Endothelial cell of umbilical vein (primary cell): ENCODE data around the gene TAF4B. TPM values are rescaled to one million over a fixed set of nuclear protein-coding genes. Genes with fewer than 3 reads are reported as not detected.
"Not testable (repeated sequence)": the region's sequence is repeated elsewhere in the genome, so short reads cannot be mapped to it uniquely, and the experiment has no call there.

Source experiments
- BruUV-seq: library from RNA; stranded (reverse); fragments of 400-500 nt; replicated peaks from 2 replicates; lab custom pipeline; 2021; lab: Mats Ljungman, UMichigan
- CTCF ChIA-PET: fragments of 300-600, 350-600 bp; sonication (Branson Sonifier 250); formaldehyde crosslinking; loops from one replicate; lab custom pipeline; 2021; ENCODE audit warnings: antibody characterized with exemption, inconsistent platforms; lab: Charles Lee
- POLR2A ChIA-PET: fragments of 300-600, 350-600 bp; sonication (Branson Sonifier 250); formaldehyde crosslinking; loops from one replicate; lab custom pipeline; 2021; ENCODE audit warnings: antibody characterized with exemption, inconsistent platforms; lab: Charles Lee
- DNase-seq: peaks from one replicate; pipeline ENCODE4 v3.0.0-alpha.2; 2011; ENCODE audit warnings: low read depth, low spot score
- FAIRE-seq: peaks from 2 replicates; lab custom pipeline; 2011; peaks lifted over from hg19 to GRCh38; lab: Jason Lieb, UNC
- H2AFZ ChIP-seq: 2 replicates; pipeline ENCODE4 v1.6.0; 2012; ENCODE audit warnings: low read depth, low read length, control low read depth, inconsistent platforms
- H3K27ac ChIP-seq: 2 replicates; pipeline ENCODE4 v1.5.1; 2011; ENCODE audit warnings: low read depth, mild to moderate bottlenecking, control low read depth, low read length, moderate library complexity; ENCODE audit not compliant: insufficient read depth
- H3K27me3 ChIP-seq, 2 experiments: 2 replicates each; pipeline versions ENCODE4 v1.6.0 to v1.6.1; 2011; ENCODE audit warnings: low read length in 2 of 2, mixed read lengths in 1 of 2; ENCODE audit not compliant: control insufficient read depth in 2 of 2, insufficient read depth in 2 of 2
- H3K36me3 ChIP-seq, 2 experiments: 2 replicates in 1 of 2; 3 replicates in 1 of 2; pipeline ENCODE4 v1.5.1; 2011; ENCODE audit warnings: low read length in 2 of 2, mild to moderate bottlenecking in 1 of 2, moderate library complexity in 1 of 2; ENCODE audit not compliant: control insufficient read depth in 2 of 2, insufficient read depth in 2 of 2; ENCODE audit errors: extremely low read depth in 1 of 2
- H3K4me1 ChIP-seq: 3 replicates; pipeline ENCODE4 v1.5.1; 2011; ENCODE audit warnings: mild to moderate bottlenecking, low read length; ENCODE audit not compliant: control insufficient read depth, insufficient read depth; ENCODE audit errors: extremely low read depth
- H3K4me2 ChIP-seq: 2 replicates; pipeline ENCODE4 v1.6.1; 2011; ENCODE audit warnings: low read length, control low read depth, mixed read lengths; ENCODE audit not compliant: insufficient read depth
- H3K4me3 ChIP-seq, 3 experiments: fragments of 200-600 bp in 1 of 3; sonication (generic), shearing (Covaris generic) in 1 of 3; replicated peaks in 1 of 3; 2 replicates each; pipeline ENCODE4 v1.5.1; 2011 to 2016; ENCODE audit warnings: control low read depth in 3 of 3, low read length in 3 of 3, mild to moderate bottlenecking in 2 of 3, inconsistent platforms in 1 of 3, low read depth in 1 of 3, moderate library complexity in 1 of 3; ENCODE audit not compliant: insufficient read depth in 1 of 3
- H3K79me2 ChIP-seq: 2 replicates; pipeline ENCODE4 v1.6.0; 2012; ENCODE audit warnings: low read length, inconsistent platforms; ENCODE audit not compliant: control insufficient read depth, insufficient read depth
- H3K9ac ChIP-seq: replicated peaks from 2 replicates; pipeline ENCODE3; 2011; ENCODE audit warnings: low read length, control low read depth; ENCODE audit not compliant: insufficient read depth; ENCODE audit errors: extremely low read depth
- H3K9me1 ChIP-seq: replicated peaks from 3 replicates; pipeline ENCODE4 v1.6.0; 2011; ENCODE audit warnings: mild to moderate bottlenecking, low read length; ENCODE audit not compliant: control insufficient read depth, insufficient read depth; ENCODE audit errors: extremely low read depth
- H3K9me3 ChIP-seq: replicated peaks from 2 replicates; pipeline ENCODE4 v1.5.1; 2012; ENCODE audit warnings: low read length, inconsistent platforms; ENCODE audit not compliant: control insufficient read depth, insufficient read depth
- H4K20me1 ChIP-seq: replicated peaks from 2 replicates; pipeline ENCODE3; 2011; ENCODE audit warnings: mild to moderate bottlenecking, low read length; ENCODE audit not compliant: control insufficient read depth, insufficient read depth; ENCODE audit errors: extremely low read depth
- EZH2 ChIP-seq: IDR thresholded peaks from 2 replicates; pipeline ENCODE4 v1.6.1; 2012; ENCODE audit warnings: borderline replicate concordance, low read depth, mild to moderate bottlenecking, moderate library complexity, low read length, inconsistent platforms; ENCODE audit not compliant: severe bottlenecking
- FOS ChIP-seq: IDR thresholded peaks from 2 replicates; pipeline ENCODE4 v1.6.1; 2011; ENCODE audit warnings: mild to moderate bottlenecking, low read length, moderate library complexity, borderline replicate concordance; ENCODE audit not compliant: insufficient read depth
- GATA2 ChIP-seq: IDR thresholded peaks from 2 replicates; pipeline ENCODE4 v1.7.0; 2011; ENCODE audit warnings: low read depth, mild to moderate bottlenecking, moderate library complexity, mixed read lengths, low read length; ENCODE audit not compliant: insufficient read length, insufficient read depth
- JUN ChIP-seq: IDR thresholded peaks from 2 replicates; pipeline ENCODE4 v1.6.1; 2011; ENCODE audit warnings: borderline replicate concordance, low read depth; ENCODE audit not compliant: insufficient read length, insufficient read depth
- MYC ChIP-seq: IDR thresholded peaks from one replicate; pipeline ENCODE4 v1.6.1; 2011; ENCODE audit warnings: mild to moderate bottlenecking, low read depth, low read length
- POLR2A ChIP-seq: IDR thresholded peaks from 2 replicates; pipeline ENCODE4 v1.6.1; 2012; ENCODE audit warnings: low read depth, mild to moderate bottlenecking, control low read depth, low read length
- POLR2AphosphoS5 ChIP-seq: IDR thresholded peaks from 2 replicates; pipeline ENCODE4 v1.6.1; 2012; ENCODE audit warnings: low read depth, mild to moderate bottlenecking, control low read depth, low read length, moderate library complexity; ENCODE audit not compliant: insufficient read depth
- dilution Hi-C: fragments of 300-500 bp; cut with MboI; formaldehyde crosslinking; loops from one replicate; pipeline ENCODE4 v1.15.0; 2019; ENCODE audit warnings: low sequenced_read_pairs; ENCODE audit not compliant: extremely low pct_ligation_motif_present
- intact Hi-C: fragments of 100-400 bp; cut with micrococcal nuclease; formaldehyde crosslinking; loops from one replicate; pipeline ENCODE4 v1.10.0; 2022
- polyA plus RNA-seq, 4 experiments: library from polyadenylated mRNA; depleted of rRNA in 3 of 4; stranded (reverse) in 3 of 4; unstranded in 1 of 4; fragments of >200 nt; gene quantifications; 2 replicates each; pipeline versions ENCODE4 v1.2.1 to v1.2.3, GENCODE V29; 2011 to 2012; ENCODE audit warnings: missing spikeins in 1 of 4
- total RNA-seq: library from RNA; stranded (reverse); gene quantifications from 2 replicates; pipeline ENCODE4 v1.2.3, GENCODE V29; 2021
- TF ChIP-seq, protein P1 (sequence below), 2 donors: IDR thresholded peaks; 1 replicate in 1 of 2; 2 replicates in 1 of 2; pipeline ENCODE4 v1.5.1; 2011; ENCODE audit warnings: low read length in 2 of 2, mild to moderate bottlenecking in 2 of 2, moderate library complexity in 2 of 2, control low read depth in 1 of 2, inconsistent platforms in 1 of 2, low read depth in 1 of 2; ENCODE audit not compliant: insufficient read depth in 1 of 2; ENCODE audit errors: extremely low read depth in 1 of 2
- TF ChIP-seq, protein P2 (sequence below): IDR thresholded peaks from 2 replicates; pipeline ENCODE4 v1.6.1; 2011; ENCODE audit not compliant: insufficient read depth, insufficient read length

Gene TAF4B
- total and polyA plus RNA-seq, 2 donors (not counting 3 experiments of a cell fraction or from before 2014, with no cell fraction given): 0.47 to 2.0 TPM

GRCh38 chr18:26196605-26197004 lies 29.6 kb upstream of the TAF4B start:
- H2AFZ ChIP-seq: no peak overlapping the region
- no peak for DNase-seq
- no peak overlapping the region for H3K4me2 ChIP-seq
- dilution Hi-C loops: no loop called here
- H3K27me3 ChIP-seq: no peaks in the 10 kb centered on the region
- H3K27ac ChIP-seq: no peak overlapping the region
- no peaks in the 10 kb centered on the region for H3K4me1 ChIP-seq
- BruUV-seq: no TSS peak
- ChIA-PET CTCF (no interaction called here), POLR2A (no interaction called here)
- TF ChIP-seq FOS (no peak), MYC (no peak), POLR2A (no peak), GATA2 (no peak), EZH2 (no peak), JUN (no peak), POLR2AphosphoS5 (no peak)
- TF ChIP-seq, protein P1, sequence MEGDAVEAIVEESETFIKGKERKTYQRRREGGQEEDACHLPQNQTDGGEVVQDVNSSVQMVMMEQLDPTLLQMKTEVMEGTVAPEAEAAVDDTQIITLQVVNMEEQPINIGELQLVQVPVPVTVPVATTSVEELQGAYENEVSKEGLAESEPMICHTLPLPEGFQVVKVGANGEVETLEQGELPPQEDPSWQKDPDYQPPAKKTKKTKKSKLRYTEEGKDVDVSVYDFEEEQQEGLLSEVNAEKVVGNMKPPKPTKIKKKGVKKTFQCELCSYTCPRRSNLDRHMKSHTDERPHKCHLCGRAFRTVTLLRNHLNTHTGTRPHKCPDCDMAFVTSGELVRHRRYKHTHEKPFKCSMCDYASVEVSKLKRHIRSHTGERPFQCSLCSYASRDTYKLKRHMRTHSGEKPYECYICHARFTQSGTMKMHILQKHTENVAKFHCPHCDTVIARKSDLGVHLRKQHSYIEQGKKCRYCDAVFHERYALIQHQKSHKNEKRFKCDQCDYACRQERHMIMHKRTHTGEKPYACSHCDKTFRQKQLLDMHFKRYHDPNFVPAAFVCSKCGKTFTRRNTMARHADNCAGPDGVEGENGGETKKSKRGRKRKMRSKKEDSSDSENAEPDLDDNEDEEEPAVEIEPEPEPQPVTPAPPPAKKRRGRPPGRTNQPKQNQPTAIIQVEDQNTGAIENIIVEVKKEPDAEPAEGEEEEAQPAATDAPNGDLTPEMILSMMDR (IDR thresholded peaks at IDR 0.05; ENCODE audit: extremely low read depth in 1 of 2, insufficient read depth in 1 of 2, low read depth in 1 of 2, low read length in 2 of 2): no peak
- TF ChIP-seq, protein P2, sequence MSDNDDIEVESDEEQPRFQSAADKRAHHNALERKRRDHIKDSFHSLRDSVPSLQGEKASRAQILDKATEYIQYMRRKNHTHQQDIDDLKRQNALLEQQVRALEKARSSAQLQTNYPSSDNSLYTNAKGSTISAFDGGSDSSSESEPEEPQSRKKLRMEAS: no peak
- H3K9me1 ChIP-seq: no peaks in the 10 kb centered on the region
- no peak overlapping the region for H3K4me3 ChIP-seq
- no peaks in the 10 kb centered on the region for H3K9me3 ChIP-seq
- no peaks in the 10 kb centered on the region for H3K79me2 ChIP-seq
- no peak overlapping the region for H3K9ac ChIP-seq
- H4K20me1 ChIP-seq: no peaks in the 10 kb centered on the region
- FAIRE-seq: no peak
- H3K36me3 ChIP-seq: no peaks in the 10 kb centered on the region
- intact Hi-C loops: no loop called here

DNA sequence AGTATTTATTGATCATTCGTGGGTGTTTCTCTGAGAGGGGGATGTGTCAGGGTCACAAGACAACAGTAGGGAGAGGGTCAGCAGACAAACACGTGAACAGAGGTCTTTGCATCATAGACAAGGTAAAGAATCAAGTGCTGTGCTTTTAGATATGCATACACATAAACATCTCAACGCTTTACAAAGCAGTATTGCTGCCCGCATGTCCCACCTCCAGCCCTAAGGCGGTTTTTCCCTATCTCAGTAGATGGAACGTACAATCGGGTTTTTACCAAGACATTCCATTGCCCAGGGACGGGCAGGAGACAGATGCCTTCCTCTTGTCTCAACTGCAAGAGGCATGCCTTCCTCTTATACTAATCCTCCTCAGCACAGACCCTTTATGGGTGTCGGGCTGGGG lies 24.2 kb upstream of the TAF4B start:
- dilution Hi-C loops, intact Hi-C loops, H3K4me3 ChIP-seq, CTCF ChIA-PET, H3K9ac ChIP-seq, H3K27me3 ChIP-seq, H3K9me3 ChIP-seq, FAIRE-seq, DNase-seq, H3K4me2 ChIP-seq, H3K36me3 ChIP-seq, H3K4me1 ChIP-seq, H3K27ac ChIP-seq, H4K20me1 ChIP-seq, BruUV-seq, POLR2A ChIA-PET, H3K9me1 ChIP-seq, H2AFZ ChIP-seq, H3K79me2 ChIP-seq: not testable (repeated sequence)
